GM21360 (cell line): ENCODE data around the gene MTTP.

Experiments used
- ATAC-seq: cut with Tn5 transposase; IDR thresholded peaks from one replicate; pipeline ENCODE4 v1.9.1; 2021; ENCODE audit warnings: mild to moderate bottlenecking, moderate library complexity; ENCODE audit not compliant: unreplicated experiment

MTTP gene

DNA sequence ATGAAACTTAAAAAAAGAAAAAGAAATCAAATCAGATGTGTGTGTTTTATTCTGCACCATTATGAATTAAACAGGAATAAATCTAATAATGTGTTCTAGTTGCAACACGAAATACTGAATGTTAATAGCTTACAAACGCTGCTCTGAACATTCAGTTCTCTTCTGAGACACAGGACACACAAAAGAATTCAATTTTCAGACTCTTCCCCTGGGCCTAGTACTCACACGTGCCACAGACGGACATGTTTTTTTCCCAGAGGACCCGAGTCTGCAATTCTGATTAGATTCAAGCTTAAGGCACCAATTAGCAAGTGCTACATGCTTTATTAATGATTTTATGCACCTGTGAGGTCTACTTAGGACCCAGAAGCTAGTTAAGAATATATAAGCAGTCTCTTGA lies 62.5 kb downstream of the MTTP start:
- ATAC-seq = no peak

GRCh38 chr4:99640676-99641075 lies 66.1 kb downstream of the MTTP start:
- no peak for ATAC-seq

DNA sequence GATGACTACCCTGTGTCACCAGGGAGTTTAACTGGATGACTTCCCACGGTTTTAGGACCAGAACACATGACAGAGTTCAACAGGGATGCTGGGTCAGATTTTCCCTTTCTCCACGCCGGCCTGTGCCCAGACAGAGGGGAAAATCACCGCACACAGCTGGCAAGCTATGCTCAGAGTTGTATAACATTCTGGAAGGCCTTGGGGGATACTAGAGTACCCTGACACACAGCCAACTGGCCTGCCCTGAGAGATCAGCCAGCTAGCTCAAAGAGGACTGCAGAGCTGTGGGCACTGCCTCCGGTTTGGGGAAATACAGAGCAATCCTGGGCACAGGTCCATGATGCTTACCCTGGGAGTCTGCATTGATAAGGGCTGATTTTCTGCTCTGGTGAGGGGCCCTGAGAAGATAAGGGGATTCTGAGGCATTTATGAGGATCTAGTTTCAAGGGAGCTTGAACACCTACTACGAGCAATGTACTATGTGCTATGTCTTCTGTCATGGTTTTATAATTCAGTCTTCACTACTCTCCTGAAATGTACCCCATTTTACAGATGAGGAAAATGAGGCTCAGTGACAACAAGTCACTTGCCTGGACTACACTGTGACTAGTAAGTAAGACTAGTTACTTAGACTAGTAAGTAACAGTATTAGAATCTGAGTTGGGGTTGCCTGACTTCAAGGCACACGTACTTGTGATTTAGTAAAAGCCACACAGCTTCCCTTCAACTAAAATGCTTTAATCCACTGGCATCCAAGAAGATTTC lies 68.3 kb downstream of the MTTP start:
- ATAC-seq = no peak

GRCh38 chr4:99644453-99644852 lies 69.8 kb downstream of the MTTP start:
- no peak for ATAC-seq

- ATAC-seq = no peak
Observed at GRCh38 chr4:99645036-99645435, 70.4 kb downstream of the MTTP start.

DNA sequence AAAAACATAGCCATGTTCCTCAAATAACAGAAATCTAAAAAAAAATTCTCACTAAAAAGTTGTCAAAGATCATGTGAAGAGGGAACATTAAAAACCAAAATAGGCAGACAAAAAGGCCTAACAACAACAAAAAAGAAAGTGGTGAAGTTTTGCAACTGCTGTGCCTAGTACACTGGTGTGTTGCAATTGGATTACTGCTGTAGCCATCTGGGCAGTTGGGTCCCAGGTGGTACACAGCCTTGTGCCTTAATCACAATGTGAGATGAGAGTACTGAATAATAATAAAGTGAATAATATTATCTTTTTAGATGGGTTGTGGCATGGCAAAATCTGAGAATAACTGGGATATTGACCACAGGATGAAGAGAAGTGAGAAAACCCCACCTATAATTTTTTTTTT lies 71.0 kb downstream of the MTTP start:
- no peak for ATAC-seq

- ATAC-seq = no peak
Observed at GRCh38 chr4:99647071-99647470, 72.4 kb downstream of the MTTP start.

DNA sequence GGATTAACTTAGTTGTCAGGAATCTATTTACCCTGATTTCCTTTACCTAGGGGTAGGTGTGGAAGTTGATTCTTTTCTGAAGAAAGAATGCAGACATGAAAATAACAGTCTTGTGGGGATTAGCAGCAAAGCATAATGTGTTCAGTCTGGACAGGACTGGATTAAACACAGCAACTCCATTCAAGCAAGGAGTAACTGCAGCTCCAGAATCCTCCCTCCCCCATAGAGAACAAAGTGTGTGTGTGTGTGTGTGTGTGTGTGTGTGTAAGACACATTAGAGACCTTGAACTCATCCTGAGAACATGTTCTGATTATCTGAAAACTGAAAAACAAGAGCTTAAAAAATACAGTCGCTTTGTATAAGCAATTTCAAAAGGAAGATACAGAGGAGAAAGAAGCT lies 73.7 kb downstream of the MTTP start:
- no peak for ATAC-seq

DNA sequence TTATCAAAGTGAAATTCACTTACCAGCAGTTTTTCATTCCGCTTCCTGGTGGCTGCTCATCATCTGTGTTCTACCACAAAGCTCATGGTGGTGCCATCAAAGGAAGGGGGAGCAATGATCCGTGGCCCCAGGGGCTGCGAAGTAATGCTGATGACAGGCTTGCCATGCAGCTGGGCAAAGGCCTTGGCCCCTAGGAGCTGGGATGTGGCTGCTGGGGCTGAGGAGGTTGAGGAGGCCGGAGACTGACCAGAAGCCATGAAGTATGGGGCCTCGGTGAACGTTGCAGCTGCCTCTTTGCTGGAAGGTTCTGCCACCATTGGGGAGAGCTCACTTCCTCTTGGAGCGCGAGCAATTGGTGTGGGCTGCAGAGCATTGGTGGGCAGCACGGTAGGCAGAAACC lies 74.6 kb downstream of the MTTP start:
- ATAC-seq = no peak

DNA sequence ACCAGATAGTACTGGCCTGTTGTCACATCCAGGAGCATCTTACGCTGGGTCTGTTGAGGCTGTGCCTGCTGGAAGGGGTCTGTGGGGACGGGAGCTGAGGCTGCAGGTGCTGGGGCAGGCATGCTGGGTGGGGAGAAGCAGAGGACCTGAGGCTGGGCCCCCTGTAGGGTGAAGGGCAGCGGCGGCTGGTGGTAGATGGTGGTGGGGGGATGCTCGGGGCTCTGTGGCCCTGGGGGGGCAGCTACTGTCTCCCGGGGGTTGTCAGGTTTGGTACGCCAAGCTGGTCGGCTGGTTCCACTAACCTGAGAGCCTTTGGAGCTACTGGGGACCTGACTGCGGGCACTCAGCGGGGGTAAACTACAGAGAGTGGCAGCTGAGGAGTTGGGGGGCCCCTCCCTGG lies 75.2 kb downstream of the MTTP start:
- no peak for ATAC-seq

DNA sequence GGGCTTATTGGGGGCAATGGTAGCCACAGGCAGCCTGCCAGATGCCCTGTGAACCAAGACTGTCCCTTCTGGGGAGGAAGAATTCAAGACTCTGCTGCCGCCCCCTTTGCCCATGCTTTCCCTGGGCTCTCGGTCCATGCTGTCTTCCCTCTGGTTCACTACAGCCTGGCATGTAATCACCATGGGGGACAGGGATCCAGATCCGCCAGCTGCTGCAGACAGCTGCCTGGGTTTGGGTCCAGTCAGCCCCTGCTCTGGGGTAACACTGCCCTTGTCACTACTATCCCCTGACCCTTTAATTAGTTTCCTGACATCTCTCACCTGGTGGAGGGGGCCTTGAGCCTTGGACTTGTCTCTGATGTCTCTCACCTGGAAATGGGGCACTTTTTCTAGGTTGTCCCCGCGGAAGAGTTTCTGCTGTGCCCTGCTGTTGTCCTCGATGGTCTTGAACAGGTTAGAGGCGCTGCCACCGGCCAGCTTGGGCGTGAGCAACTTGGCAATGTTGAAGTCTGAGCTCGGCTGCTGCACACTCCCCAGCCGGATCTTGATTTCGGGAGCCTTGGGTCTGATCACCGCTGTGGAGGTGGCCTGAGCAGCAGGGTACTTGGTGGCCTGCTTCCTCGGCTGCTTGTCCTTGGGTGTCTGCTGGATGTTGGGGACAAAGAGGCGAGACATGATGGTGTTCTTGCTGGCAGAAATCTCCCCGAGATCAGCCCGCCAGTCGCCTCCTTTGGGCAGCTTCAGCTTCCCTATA lies 76.6 kb downstream of the MTTP start:
- ATAC-seq = no peak

- ATAC-seq = no peak
Observed at GRCh38 chr4:99651811-99652485, 77.3 kb downstream of the MTTP start.

DNA sequence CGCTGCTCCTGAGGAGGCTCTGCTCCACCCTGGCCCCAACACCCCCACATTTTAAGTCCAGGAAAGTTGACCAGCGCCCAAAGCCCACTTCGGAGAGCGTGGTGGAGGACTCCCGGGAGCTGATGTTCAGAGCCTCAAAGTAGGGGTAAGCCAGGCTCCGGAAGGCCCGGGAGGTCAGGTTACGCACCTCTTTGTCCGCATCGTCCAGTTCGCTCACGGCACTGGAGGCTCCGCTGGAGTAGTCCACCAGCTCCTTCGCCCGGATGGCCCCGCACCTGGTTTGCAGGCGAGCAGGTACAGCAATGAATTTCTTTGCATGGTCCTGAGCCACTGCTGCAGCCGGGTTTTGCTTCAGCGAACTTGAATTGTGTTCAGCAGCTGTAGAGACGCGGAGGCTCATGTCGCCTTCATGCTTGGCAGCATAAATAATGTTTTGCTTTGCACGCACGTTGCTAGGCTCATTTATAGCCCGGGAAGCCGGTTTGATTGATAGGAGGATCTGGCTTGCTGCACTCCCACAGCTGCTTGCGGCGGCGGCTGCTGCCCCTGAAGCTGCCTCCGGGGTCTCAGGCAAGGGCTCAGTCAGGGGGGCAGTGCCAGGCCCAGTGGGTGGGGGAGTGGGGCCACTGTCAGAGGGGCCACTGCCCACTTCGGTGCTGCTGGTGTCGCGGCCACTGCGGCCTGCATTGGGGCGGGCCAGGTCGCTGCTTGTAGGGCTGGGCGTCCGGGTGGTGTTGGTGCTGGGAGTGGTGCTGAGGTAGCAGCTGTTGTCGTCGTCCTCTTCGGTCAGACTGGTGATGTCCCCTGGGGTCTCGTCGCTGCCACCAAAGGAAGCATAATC lies 78.2 kb downstream of the MTTP start:
- ATAC-seq = no peak

GRCh38 chr4:99653916-99654315 lies 79.3 kb downstream of the MTTP start:
- no peak for ATAC-seq

GRCh38 chr4:99654361-99654761 lies 79.7 kb downstream of the MTTP start:
- ATAC-seq = no peak

- no peak for ATAC-seq
Observed at GRCh38 chr4:99655308-99656081, 80.9 kb downstream of the MTTP start.

DNA sequence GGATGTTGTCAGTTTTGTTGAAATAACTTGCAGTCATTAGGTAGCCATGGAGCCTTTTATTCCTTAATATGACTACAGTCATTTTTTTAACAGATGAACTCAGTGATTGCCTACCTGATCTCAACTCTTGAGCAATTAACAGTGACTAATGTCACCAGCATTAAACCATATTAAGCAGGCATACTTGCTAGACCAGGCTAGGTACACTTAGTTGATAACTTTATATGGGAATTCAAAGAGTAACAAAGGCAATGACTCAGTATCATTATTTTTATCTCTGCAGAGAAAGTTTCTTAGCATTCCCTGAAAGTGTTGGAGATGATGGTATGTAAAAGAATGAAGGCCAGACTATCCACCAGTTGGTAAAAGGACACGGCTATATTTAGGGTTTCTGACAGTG lies 83.2 kb downstream of the MTTP start, which contains the start of gene C4orf54:
Gene C4orf54 (minus strand): TSS at position 31 of the 400 bp plus-strand sequence. CDS start 3,180 bp downstream, outside the sequence.
- no peak for ATAC-seq

- ATAC-seq = no peak
Observed at GRCh38 chr4:99658666-99659065, 84.0 kb downstream of the MTTP start.

GRCh38 chr4:99661907-99662306 lies 87.3 kb downstream of the MTTP start:
- ATAC-seq = no peak

- ATAC-seq = no peak
Observed at GRCh38 chr4:99664716-99665115, 90.1 kb downstream of the MTTP start.
